ENCODE data around the gene EBF4. TPM values are rescaled to one million over a fixed set of nuclear protein-coding genes. Genes with fewer than 3 reads are reported as not detected.

The EBF4 gene
- polyA plus RNA-seq, 1 donor, result 12.2 TPM

DNA sequence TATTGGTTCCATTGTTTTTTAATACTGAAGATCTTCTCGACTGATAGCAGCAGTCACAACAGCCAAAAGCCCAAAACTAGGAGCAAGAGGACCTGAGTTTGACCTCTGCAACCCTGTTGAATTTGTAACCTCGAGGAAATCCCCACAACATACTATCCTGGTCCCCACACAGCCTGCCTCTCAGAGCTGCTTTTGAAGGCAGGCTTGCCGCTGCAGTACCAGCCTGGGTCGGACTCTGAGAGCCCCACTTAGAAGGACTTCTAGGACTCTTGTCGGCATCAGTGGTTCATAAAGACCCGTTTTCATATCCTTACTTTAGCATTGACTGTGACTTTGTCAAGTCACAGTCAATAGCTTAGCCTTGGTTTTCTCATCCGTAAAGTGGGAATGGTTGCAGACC is 49.3 kb downstream of the EBF4 start:
- no peaks in the 10 kb centered on the region for H3K4me1 ChIP-seq (ENCODE audit: control insufficient read depth, insufficient read depth, low read length)
- no CpG with 5 or more reads among the region's 7 CpGs for WGBS (ENCODE audit: insufficient coverage, low lambda C conversion rate)

DNA sequence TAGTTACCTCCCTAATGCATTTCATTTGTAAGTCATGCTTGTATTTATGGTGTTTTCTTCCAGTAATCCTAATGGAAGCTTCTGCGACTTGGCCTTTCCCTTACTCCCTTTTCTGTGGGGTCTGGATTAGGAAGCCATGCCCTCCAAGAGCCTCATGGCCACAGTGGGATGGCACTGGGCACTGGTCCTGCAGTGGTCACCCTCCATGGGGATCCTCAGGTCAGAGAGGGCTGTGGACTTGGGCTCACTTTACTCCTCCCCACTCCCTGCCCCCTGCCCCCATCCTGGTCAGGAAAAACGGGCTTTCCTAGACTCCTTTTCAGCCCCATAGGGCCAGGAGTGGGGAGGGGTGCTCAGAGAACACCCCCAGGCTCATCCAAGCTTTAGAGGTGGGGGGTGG is 49.9 kb downstream of the EBF4 start:
- Histone ChIP-seq H3K27me3 (ENCODE audit: control insufficient read depth, insufficient read depth, low read length) (peaks cover 19% of the 10 kb centered on the region), H3K36me3 (ENCODE audit: control insufficient read depth, insufficient read depth, low read length) (no peaks in the 10 kb centered on the region), H3K4me1 (ENCODE audit: control insufficient read depth, insufficient read depth, low read length) (no peaks in the 10 kb centered on the region), H3K9me3 (ENCODE audit: control insufficient read depth, low read depth, low read length) (no peaks in the 10 kb centered on the region), H3K4me3 (ENCODE audit: low read length) (no peak overlapping the region), H3K27ac (ENCODE audit: low read length) (no peak overlapping the region)
- no CpG with 5 or more reads among the region's 2 CpGs for WGBS (ENCODE audit: insufficient coverage, low lambda C conversion rate)
- no peak for DNase-seq

More for the DNA sequence above, 49.3 kb downstream of the EBF4 start:
- H3K36me3 ChIP-seq (ENCODE audit: control insufficient read depth, insufficient read depth, low read length), result no peaks in the 10 kb centered on the region
- H3K27me3 ChIP-seq (ENCODE audit: control insufficient read depth, insufficient read depth, low read length), result peaks cover 14% of the 10 kb centered on the region
- H3K27ac ChIP-seq (ENCODE audit: low read length), result no peak overlapping the region
- H3K9me3 ChIP-seq (ENCODE audit: control insufficient read depth, low read depth, low read length), result no peaks in the 10 kb centered on the region
- no peak overlapping the region for H3K4me3 ChIP-seq (ENCODE audit: low read length)
- no peak for DNase-seq

DNA sequence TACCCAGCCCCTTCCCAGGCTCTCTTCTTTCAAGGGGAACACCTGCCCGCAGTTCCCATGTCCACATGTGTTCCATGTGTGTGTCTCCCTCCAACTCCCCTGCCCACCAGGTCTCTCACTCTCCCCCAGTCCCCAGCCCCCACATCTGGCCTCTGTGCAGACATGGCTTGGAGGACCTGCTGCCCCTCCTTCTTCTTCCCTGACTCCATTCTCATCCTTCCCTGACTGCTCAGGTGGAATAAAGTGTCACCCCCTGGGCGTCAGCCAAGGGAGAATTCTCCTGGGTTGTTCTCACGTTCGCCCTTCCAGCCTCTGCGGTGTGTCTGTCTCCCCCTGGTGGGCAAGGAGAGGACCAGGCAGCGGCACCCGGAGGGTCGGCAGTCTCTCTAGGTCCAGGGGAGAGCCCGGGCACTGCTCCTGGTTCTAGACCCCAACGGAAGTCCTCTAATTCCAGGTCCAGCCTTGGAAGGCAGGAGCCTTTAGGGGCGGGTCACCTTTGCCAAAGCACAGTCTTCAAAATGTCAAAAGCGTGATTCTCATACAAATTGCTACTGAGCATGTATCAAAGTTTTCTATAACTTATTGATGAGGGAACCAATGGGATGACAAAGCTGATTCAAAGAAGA is 50.5 kb downstream of the EBF4 start:
- H3K4me3 ChIP-seq (ENCODE audit: low read length), result no peak overlapping the region
- no CpG with 5 or more reads among the region's 12 CpGs for WGBS (ENCODE audit: insufficient coverage, low lambda C conversion rate)
- peak; percentile 42 to 43 for DNase-seq
- H3K27ac ChIP-seq (ENCODE audit: low read length), result no peak overlapping the region
- no peaks in the 10 kb centered on the region for H3K9me3 ChIP-seq (ENCODE audit: control insufficient read depth, low read depth, low read length)
- peaks cover 24% of the 10 kb centered on the region for H3K27me3 ChIP-seq (ENCODE audit: control insufficient read depth, insufficient read depth, low read length)
- H3K4me1 ChIP-seq (ENCODE audit: control insufficient read depth, insufficient read depth, low read length), result no peaks in the 10 kb centered on the region
- no peaks in the 10 kb centered on the region for H3K36me3 ChIP-seq (ENCODE audit: control insufficient read depth, insufficient read depth, low read length)

DNA sequence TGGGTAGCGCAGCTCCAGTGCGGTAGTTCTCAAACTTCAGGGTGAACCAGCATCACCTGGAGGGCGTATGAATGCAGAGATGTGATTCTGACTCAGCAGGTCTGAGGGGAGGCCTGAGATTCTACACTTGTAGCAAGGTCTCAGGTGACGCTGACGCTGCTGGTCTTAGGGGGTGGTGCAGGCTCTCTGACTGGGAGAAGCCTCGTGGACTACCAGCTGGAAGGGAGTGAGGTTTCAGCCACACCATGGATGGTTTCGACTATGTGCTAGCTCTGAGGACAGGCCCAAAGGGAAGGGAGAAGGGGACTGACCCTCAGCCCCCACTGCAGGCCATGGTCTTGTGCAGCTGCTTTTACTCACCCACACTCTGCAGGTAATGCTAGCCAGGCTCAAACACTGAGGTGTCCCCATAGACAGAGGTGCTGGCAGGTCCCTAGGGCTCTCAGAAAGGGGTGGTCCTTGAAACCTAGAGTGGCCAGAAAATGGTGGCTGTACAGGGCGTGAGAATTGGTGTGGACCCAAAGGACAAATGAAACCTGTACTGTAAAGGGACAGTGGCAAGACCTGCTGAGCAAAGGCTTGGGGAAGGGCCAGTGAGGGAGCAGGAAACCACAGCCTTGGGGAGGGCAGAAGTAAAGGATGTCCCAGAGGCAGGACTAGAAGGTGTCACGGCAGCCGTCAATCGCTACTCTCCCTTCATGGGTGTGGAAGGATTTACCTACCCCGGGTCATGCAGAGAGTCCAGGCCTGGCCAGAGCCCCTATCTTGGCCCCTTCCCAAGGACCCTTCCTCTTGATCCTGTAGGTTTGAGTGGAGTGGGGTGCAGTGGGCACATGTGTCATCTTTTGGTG is 52.7 kb downstream of the EBF4 start:
- Histone ChIP-seq H3K27ac (ENCODE audit: low read length) (no peak overlapping the region), H3K36me3 (ENCODE audit: control insufficient read depth, insufficient read depth, low read length) (no peaks in the 10 kb centered on the region), H3K9me3 (ENCODE audit: control insufficient read depth, low read depth, low read length) (no peaks in the 10 kb centered on the region), H3K4me1 (ENCODE audit: control insufficient read depth, insufficient read depth, low read length) (peaks cover 3% of the 10 kb centered on the region), H3K27me3 (ENCODE audit: control insufficient read depth, insufficient read depth, low read length) (peaks cover 46% of the 10 kb centered on the region), H3K4me3 (ENCODE audit: low read length) (no peak overlapping the region)
- no peak for DNase-seq
- 100% methylated on average over 1 of the region's 12 CpGs for WGBS (ENCODE audit: insufficient coverage, low lambda C conversion rate)

GRCh38 chr20:2745936-2746635 is 53.5 kb downstream of the EBF4 start:
- WGBS (ENCODE audit: insufficient coverage, low lambda C conversion rate), result no CpG with 5 or more reads among the region's 4 CpGs
- Histone ChIP-seq H3K27ac (ENCODE audit: low read length) (no peak overlapping the region), H3K4me1 (ENCODE audit: control insufficient read depth, insufficient read depth, low read length) (peaks cover 3% of the 10 kb centered on the region), H3K9me3 (ENCODE audit: control insufficient read depth, low read depth, low read length) (no peaks in the 10 kb centered on the region), H3K4me3 (ENCODE audit: low read length) (no peak overlapping the region), H3K36me3 (ENCODE audit: control insufficient read depth, insufficient read depth, low read length) (no peaks in the 10 kb centered on the region), H3K27me3 (ENCODE audit: control insufficient read depth, insufficient read depth, low read length) (peaks cover 55% of the 10 kb centered on the region)
- no peak for DNase-seq

GRCh38 chr20:2746636-2747265 is 54.2 kb downstream of the EBF4 start:
- Histone ChIP-seq H3K4me3 (ENCODE audit: low read length) (no peak overlapping the region), H3K27me3 (ENCODE audit: control insufficient read depth, insufficient read depth, low read length) (peaks cover 61% of the 10 kb centered on the region), H3K9me3 (ENCODE audit: control insufficient read depth, low read depth, low read length) (no peaks in the 10 kb centered on the region), H3K4me1 (ENCODE audit: control insufficient read depth, insufficient read depth, low read length) (peaks cover 8% of the 10 kb centered on the region), H3K36me3 (ENCODE audit: control insufficient read depth, insufficient read depth, low read length) (no peaks in the 10 kb centered on the region), H3K27ac (ENCODE audit: low read length) (no peak overlapping the region)
- WGBS (ENCODE audit: insufficient coverage, low lambda C conversion rate), result no CpG with 5 or more reads among the region's 8 CpGs
- DNase-seq, result no peak

DNA sequence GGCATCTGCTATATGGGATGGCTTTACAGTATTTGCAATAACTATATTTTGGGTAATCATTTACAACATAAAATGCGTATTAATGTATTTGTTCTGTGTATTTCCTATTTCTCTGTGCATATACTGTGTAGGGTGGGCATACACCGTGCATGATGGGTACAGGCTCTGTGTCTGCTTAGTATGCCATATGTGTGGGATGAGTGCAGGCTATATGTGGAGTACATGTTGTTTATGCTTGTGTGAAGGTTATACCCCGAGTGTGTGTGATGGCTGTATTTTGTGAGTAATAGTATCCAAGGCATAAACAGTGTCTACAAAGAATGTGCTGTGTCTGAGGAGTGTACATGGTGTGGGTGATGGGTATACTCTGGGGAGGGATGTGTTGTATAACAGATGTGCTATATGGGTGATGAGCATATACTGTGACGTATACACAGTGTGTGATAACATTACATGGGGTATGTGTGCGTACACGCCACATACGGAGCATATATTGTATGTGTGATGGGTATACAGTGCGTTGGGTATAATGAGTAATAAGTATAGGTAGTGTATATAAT is 55.2 kb downstream of the EBF4 start:
- no peak overlapping the region for H3K4me3 ChIP-seq (ENCODE audit: low read length)
- no peaks in the 10 kb centered on the region for H3K36me3 ChIP-seq (ENCODE audit: control insufficient read depth, insufficient read depth, low read length)
- H3K27me3 ChIP-seq (ENCODE audit: control insufficient read depth, insufficient read depth, low read length), result peaks cover 58% of the 10 kb centered on the region
- no peak overlapping the region for H3K27ac ChIP-seq (ENCODE audit: low read length)
- no peak for DNase-seq
- 80% methylated on average over 1 of the region's 8 CpGs for WGBS (ENCODE audit: insufficient coverage, low lambda C conversion rate)
- no peaks in the 10 kb centered on the region for H3K9me3 ChIP-seq (ENCODE audit: control insufficient read depth, low read depth, low read length)
- peaks cover 12% of the 10 kb centered on the region for H3K4me1 ChIP-seq (ENCODE audit: control insufficient read depth, insufficient read depth, low read length)

- DNase-seq, result no peak
- no peak overlapping the region for H3K27ac ChIP-seq (ENCODE audit: low read length)
- H3K36me3 ChIP-seq (ENCODE audit: control insufficient read depth, insufficient read depth, low read length), result no peaks in the 10 kb centered on the region
- no peaks in the 10 kb centered on the region for H3K9me3 ChIP-seq (ENCODE audit: control insufficient read depth, low read depth, low read length)
- H3K4me1 ChIP-seq (ENCODE audit: control insufficient read depth, insufficient read depth, low read length), result peaks cover 16% of the 10 kb centered on the region
- peaks cover 65% of the 10 kb centered on the region for H3K27me3 ChIP-seq (ENCODE audit: control insufficient read depth, insufficient read depth, low read length)
- no peak overlapping the region for H3K4me3 ChIP-seq (ENCODE audit: low read length)
- no CpG with 5 or more reads among the region's 10 CpGs for WGBS (ENCODE audit: insufficient coverage, low lambda C conversion rate)
Measured at GRCh38 chr20:2748551-2749342, 56.2 kb downstream of the EBF4 start.

DNA sequence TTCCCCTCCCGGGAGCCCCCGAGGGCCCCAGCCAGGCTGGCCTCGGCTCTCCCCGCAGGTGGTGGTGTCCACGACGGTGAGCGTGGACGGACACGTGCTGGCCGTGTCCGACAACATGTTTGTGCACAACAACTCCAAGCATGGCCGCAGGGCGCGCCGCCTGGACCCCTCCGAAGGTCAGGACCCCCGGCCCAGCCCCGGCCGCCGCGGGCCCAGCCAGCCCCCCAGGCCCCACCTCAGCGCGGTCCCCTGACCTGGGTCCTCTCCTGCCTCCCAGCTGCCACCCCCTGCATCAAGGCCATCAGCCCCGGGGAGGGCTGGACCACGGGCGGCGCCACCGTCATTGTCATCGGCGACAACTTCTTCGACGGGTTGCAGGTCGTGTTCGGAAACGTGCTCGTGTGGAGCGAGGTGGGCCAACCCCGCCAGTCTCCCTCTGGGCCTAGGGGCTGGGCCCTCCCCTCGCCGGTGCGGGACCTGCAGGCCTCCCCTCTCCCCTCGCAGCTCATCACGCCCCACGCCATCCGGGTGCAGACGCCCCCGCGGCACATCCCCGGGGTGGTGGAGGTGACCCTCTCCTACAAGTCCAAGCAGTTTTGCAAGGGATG is 56.9 kb downstream of the EBF4 start:
- DNase-seq, result no peak
- Histone ChIP-seq H3K4me1 (ENCODE audit: control insufficient read depth, insufficient read depth, low read length) (peaks cover 16% of the 10 kb centered on the region), H3K36me3 (ENCODE audit: control insufficient read depth, insufficient read depth, low read length) (no peaks in the 10 kb centered on the region), H3K4me3 (ENCODE audit: low read length) (no peak overlapping the region), H3K27me3 (ENCODE audit: control insufficient read depth, insufficient read depth, low read length) (peaks cover 72% of the 10 kb centered on the region), H3K9me3 (ENCODE audit: control insufficient read depth, low read depth, low read length) (no peaks in the 10 kb centered on the region), H3K27ac (ENCODE audit: low read length) (no peak overlapping the region)
- WGBS (ENCODE audit: insufficient coverage, low lambda C conversion rate), result no CpG with 5 or more reads among the region's 49 CpGs

Data from large intestine (tissue), 3 donors.